Measurements from ENCODE around the gene CMTM6.

DNA sequence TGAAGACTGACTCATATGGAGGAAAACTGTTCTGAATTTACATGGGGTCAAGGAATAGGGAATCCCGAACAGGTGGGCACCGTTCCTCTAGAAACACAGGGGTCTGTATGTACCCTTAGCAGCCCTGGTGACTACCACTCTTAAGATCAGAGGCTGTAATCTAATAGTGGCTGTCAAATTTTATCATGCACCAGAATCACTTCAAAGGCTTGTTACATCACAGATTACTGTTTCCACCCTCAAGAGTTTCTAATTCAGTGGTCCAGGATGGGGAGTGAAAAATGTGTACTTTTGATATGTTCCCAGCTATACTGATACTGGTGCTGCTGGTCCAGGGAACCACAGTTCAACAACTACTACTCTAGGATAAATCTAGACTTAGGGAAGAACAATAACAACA is 40.2 kb upstream of the CMTM6 start:
- no peak for TF ChIP-seq GATA3 (IDR thresholded peaks at IDR 0.05; ENCODE audit: low read depth, low read length)
- TF ChIP-seq GATA2 (IDR thresholded peaks at IDR 0.05; ENCODE audit: low read depth, low read length): no peak

All from SH-SY5Y (cell line).